ENCODE data around the gene RNF123.
"Not testable (repeated sequence)": the region's sequence is repeated elsewhere in the genome, so short reads cannot be mapped to it uniquely, and the experiment has no call there.

RNF123 gene

GRCh38 chr3:49683162-49683561, 6.2 kb upstream of the RNF123 start:
- no peak for DNase-seq

- not testable (repeated sequence) for DNase-seq
Observed at GRCh38 chr3:49684453-49684852, 4.9 kb upstream of the RNF123 start.

- DNase-seq: not testable (repeated sequence)
Observed at GRCh38 chr3:49685103-49685502, 4.3 kb upstream of the RNF123 start.

GRCh38 chr3:49685846-49686245, 3.5 kb upstream of the RNF123 start:
- DNase-seq: not testable (repeated sequence)

GRCh38 chr3:49686346-49686745, 3.0 kb upstream of the RNF123 start:
- DNase-seq: not testable (repeated sequence)

GRCh38 chr3:49686769-49687423, 2.5 kb upstream of the RNF123 start:
- not testable (repeated sequence) for DNase-seq

GRCh38 chr3:49687424-49687795, 1.9 kb upstream of the RNF123 start:
- not testable (repeated sequence) for DNase-seq

GRCh38 chr3:49688338-49689045, 865 bp upstream of the RNF123 start:
- DNase-seq: not testable (repeated sequence)

GRCh38 chr3:49689908-49690624, 709 bp downstream of the RNF123 start:
- not testable (repeated sequence) for DNase-seq

- not testable (repeated sequence) for DNase-seq
Observed at GRCh38 chr3:49690856-49691255, 1.5 kb downstream of the RNF123 start.

- not testable (repeated sequence) for DNase-seq
Observed at GRCh38 chr3:49691481-49691880, 2.1 kb downstream of the RNF123 start.

GRCh38 chr3:49694409-49695070, 5.2 kb downstream of the RNF123 start:
- DNase-seq: not testable (repeated sequence)

GRCh38 chr3:49695350-49696015, 6.1 kb downstream of the RNF123 start:
- not testable (repeated sequence) for DNase-seq

GRCh38 chr3:49699281-49699979, 10.1 kb downstream of the RNF123 start:
- no peak for DNase-seq

- no peak for DNase-seq
Observed at GRCh38 chr3:49700014-49700413, 10.7 kb downstream of the RNF123 start.

- no peak for DNase-seq
Observed at GRCh38 chr3:49700453-49701128, 11.2 kb downstream of the RNF123 start.

GRCh38 chr3:49701388-49702077, 12.2 kb downstream of the RNF123 start:
- no peak for DNase-seq

- no peak for DNase-seq
Observed at GRCh38 chr3:49702672-49703071, 13.3 kb downstream of the RNF123 start.

- no peak for DNase-seq
Observed at GRCh38 chr3:49703443-49703927, 14.1 kb downstream of the RNF123 start.

- DNase-seq: no peak
Observed at GRCh38 chr3:49703956-49704355, 14.6 kb downstream of the RNF123 start.

- DNase-seq: no peak
Observed at GRCh38 chr3:49704629-49705028, 15.3 kb downstream of the RNF123 start.

Data from GF-D8 (cell line).